ENCODE data around the gene REEP6. TPM values are rescaled to one million over a fixed set of nuclear protein-coding genes. Genes with fewer than 3 reads are reported as not detected.
"Not testable (repeated sequence)": the region's sequence is repeated elsewhere in the genome, so short reads cannot be mapped to it uniquely, and the experiment has no call there.

Gene REEP6
- total and polyA plus RNA-seq, 2 of the 4 experiments (the other 2 are of a cell fraction), result 1.3 to 2.2 TPM

- WGBS, 2 experiments (ENCODE audit: extremely low coverage in 2 of 2, insufficient read length in 1 of 2), result no CpG with 5 or more reads among the region's 34 CpGs
- H2BK120ac ChIP-seq (ENCODE audit: low read depth, low read length); H3K4ac ChIP-seq (ENCODE audit: low read depth, low read length); H3K79me1 ChIP-seq (ENCODE audit: low read depth in 1 of 2, low read length in 2 of 2); H3K27me3 ChIP-seq (ENCODE audit: control insufficient read depth, insufficient read depth, low read length); dilution Hi-C loops (cut with HindIII; ENCODE audit: low sequenced_read_pairs, unreplicated experiment); ATAC-seq (ENCODE audit: low read depth); H3K18ac ChIP-seq (ENCODE audit: low read depth, low read length); H3K23ac ChIP-seq (ENCODE audit: low read depth, low read length); CTCF ChIA-PET; H3K9me3 ChIP-seq (ENCODE audit: control insufficient read depth, insufficient read depth, low read length); H3K36me3 ChIP-seq (ENCODE audit: control insufficient read depth, insufficient read depth, low read length); H2AK5ac ChIP-seq (ENCODE audit: low read depth, low read length); BruUV-seq (replicated peaks); in situ Hi-C loops (cut with MboI; ENCODE audit: low sequenced_read_pairs); DNase-seq; H3K9me1 ChIP-seq (ENCODE audit: insufficient read depth, low read length); H2BK15ac ChIP-seq (ENCODE audit: low read depth, low read length); H3K56ac ChIP-seq (ENCODE audit: extremely low read depth, insufficient read depth, low read length); H3K4me3 ChIP-seq (ENCODE audit: insufficient read depth, low read depth, low read length); H3K4me1 ChIP-seq (ENCODE audit: control insufficient read depth, insufficient read depth, low read length); H3K14ac ChIP-seq (replicated peaks; ENCODE audit: low read depth, low read length); intact Hi-C loops (cut with micrococcal nuclease); POLR2A ChIA-PET (ENCODE audit: unreplicated experiment); H2BK5ac ChIP-seq (ENCODE audit: low read depth, low read length, poor library complexity, severe bottlenecking); H4K5ac ChIP-seq (ENCODE audit: low read depth, low read length); H3K4me2 ChIP-seq (ENCODE audit: low read depth, low read length); H4K8ac ChIP-seq (ENCODE audit: low read depth in 2 of 2, low read length in 2 of 2); H2AFZ ChIP-seq (replicated peaks; ENCODE audit: low read length, poor library complexity); H4K91ac ChIP-seq (ENCODE audit: insufficient read depth, low read depth, low read length); H2BK20ac ChIP-seq (ENCODE audit: low read depth, low read length); H2AK9ac ChIP-seq (replicated peaks; ENCODE audit: low read depth, low read length, poor library complexity); H3K9ac ChIP-seq (ENCODE audit: low read depth, low read length); H4K20me1 ChIP-seq (ENCODE audit: insufficient read depth, low read length); H3K27ac ChIP-seq (ENCODE audit: insufficient read depth, low read length): not testable (repeated sequence)
Observed at GRCh38 chr19:1499231-1499630, 8.2 kb downstream of the REEP6 start.
